Endothelial cell of hepatic sinusoid (primary cell): ENCODE data around the gene CR2.
"Not testable (repeated sequence)": the region's sequence is repeated elsewhere in the genome, so short reads cannot be mapped to it uniquely, and the experiment has no call there.

Experiments used
- in situ Hi-C: cut with HindIII; loops from 2 replicates; pipeline ENCODE4 v1.10.0; 2017; ENCODE audit warnings: low sequenced_read_pairs

CR2 gene

DNA sequence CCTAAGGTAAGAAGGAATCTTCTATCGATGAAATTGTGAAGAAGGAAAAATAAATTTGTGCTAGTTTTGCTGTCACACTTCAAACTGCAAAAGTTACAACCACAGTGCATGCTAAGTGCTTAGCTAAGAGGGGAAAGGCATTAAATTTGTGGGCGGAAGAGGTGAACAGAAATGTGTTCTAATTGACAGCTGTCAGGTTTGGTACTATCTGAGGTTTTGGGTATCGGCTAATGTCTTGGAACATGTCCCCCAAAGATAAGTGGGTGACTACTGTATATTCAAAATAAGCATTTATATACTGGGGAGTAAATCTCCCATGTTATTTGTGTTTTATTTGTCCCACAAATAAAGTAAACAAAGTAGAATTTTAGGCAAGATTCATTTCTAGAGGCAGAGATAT is 49.8 kb downstream of the CR2 start:
- in situ Hi-C loops = no loop called here

DNA sequence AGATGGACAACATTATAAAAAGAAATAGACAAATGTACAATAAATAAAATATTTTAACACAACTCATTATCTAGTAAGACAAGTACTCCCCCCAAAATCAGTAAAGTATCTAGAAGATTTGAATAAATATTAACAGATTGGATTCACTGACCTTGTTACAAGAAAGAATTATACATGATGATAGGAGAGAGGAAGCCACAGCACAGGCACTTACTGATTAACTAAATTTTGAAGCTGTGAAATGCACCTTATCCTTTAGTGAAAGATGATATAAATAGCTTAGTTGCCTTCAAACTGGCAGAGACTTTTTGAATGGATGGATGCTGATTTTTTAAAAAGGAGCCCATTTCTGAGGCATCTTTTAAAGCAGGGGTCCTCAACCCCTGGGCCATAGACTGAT is 50.3 kb downstream of the CR2 start:
- in situ Hi-C loops = no loop called here

DNA sequence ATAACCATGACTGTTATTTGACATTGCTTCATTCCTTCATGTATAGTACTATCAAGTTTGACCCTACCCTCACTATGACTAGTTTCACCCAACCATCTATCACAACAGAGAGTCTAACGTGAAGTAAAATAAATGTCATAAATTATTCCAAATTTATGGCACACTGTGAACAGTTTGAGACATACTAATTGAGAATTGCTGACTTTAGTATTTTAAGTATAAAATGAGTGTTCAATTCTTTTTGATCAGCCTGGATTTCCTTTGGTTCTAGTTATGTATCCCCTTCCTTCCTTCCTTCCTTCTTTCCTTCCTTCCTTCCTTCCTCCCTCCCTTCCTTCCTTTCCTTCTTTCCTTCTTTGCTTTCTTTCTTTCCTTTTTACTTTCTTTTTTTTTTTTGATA is 56.3 kb downstream of the CR2 start:
- in situ Hi-C loops = no loop called here

DNA sequence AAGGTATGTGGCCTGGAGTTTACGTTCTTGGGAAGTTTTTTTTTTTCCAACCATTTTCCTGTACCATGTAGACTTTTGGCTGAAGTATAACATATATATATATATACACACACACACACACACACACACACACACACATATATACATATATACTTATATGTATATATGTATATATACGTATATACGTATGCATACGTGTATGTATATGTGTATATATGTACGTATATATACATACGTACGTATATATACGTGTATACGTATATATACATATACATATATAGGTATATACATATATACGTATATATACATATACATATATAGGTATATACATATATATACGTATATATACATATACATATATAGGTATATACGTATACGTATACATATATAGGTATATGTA is 60.8 kb downstream of the CR2 start:
- in situ Hi-C loops = no loop called here

DNA sequence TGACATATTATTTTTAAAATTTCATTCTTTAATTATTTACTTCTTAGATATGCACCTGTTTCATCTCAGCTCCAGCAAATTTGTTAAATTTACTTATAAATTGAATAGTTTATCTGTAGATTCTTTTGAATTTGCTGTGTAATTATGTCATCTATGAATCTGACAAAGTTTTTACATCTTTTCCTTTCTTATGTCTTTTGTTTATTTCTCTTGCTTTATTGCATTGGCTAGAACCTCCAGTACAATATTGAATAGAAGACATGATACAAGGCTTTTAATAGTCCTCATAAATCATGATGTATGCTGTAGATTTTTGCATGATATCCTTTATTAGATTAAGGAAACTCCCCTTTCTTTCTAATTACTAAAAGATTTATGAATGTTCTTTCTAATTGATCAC is 62.6 kb downstream of the CR2 start:
- in situ Hi-C loops = no loop called here

DNA sequence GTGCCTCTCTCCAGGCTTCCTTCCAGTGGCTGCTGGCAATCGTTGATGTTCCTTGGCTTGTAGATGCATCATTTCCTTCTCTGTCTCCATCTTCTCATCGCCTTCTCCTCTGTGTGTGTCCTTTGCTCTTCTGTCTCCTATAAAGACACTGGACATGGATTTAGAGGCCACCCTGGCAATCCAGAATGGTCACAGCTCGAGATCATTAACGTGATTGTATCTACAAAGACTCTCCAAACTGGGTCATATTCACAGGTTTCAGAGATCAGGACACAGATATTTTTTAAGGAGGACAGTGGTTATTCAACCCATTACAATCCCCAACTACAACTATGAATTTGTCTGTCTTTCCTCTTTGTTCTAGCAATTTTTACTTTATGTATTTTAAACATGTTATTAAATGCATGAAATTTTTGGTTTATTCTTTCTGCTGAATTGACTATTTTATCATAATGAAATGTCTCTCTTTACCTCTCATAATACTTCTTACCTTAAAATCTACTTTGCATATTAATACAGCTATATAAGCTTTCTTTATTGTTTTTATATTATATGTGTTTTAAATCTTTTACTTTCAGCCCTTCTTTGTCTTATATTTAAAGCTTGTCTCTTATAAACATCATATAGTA is 64.6 kb downstream of the CR2 start:
- in situ Hi-C loops = no loop called here

DNA sequence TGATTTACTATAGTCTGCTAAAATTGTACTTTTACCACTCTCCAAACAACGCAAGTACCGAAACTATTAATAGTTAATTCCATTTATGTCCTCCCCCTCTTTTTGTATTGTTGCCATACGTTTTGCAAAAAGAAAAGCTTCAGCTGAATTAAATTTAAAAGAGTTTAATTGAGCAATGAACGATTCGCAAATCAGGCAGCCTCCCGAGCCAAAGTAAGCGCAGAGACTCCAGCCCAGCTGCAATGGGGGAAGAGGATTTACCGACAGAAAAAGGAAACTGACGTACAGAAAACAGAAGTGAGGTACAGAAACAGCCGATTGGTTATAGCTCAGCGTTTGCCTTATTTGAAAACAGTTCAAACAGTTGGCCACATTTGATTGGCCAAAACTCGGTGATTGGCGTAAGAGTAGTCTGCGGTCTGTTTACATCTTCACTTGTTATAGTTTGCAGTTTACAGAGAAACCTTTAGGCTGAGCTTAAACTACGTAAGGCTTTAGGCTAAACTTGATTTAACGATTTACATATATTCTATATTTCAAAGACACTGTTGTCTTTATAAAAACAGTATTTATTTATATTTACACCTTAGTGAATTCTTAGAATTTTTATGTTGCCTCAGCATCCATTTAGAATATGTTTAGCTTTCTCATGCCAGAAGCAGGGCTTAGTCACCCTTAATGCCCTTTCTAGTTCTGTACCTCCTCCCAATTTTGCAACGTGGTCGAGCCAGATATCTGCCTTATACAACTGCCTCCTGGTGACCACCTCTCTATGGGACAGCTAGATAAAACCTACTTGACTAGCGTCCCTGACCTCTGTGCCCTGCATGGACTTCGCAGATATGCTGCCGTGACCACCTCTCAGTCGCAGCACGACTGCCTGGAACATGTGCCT is 65.6 kb downstream of the CR2 start:
- in situ Hi-C loops = no loop called here

DNA sequence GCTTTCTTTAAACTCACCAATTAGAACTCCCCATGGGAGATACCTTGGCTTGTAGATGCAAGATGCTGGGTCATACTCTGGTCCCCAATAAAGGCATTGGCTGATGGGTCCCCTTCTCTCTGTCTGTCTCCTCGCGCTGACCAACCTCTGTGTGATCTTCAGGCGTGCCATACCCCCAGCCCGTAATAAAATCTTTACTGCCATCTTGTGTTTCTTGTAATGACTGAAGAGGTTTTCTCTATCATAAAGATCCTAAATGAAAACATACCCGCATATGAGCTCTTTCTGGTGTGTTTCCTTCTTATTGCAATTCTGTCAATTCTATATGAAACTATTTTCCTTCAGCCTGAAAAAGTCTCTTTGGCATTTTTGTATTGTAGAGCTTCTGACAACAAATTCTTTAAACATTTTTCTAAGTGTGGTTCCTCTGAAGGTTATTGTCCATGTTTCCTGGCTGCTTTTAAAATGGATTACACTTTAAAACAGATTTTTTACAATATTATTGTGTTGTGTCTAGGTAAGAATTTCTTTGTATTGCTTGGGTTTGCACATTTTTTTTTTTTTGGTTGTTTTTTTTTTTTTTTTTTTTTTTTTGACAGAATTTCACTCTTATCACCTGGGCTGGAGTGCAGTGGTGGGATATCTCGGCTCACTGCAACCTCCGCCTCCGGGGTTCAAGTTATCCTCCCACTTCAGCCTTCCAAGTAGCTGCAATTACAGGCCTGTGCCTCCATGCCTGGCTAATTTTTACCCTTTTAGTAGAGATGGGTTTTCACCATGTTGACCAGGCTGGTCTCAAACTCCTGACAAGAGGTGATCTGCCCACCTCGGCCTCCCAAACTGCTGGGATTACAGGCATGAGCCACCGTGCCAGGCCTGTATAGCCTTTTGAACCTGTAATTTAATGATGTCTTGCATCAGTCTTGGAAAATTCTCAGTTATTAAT is 66.5 kb downstream of the CR2 start:
- in situ Hi-C loops = not testable (repeated sequence)

DNA sequence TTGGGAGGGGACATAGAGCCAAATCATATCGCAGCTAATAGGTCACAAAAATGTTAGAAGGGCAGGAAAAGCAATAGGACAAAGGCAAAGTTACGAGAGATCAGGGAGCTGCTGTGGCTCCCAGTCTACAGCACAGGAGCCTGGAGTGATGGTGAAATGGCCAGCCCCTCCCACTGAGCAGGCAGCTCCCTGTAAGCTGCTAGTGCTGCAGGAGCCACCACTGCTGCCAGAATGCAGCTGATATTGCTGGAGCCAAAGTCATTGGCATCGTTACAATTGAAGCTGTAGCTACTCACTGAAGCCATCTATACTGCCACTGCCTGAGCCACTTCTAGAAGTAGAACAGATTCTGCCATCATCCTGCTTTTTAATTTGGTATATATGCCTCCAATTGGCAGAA is 71.1 kb downstream of the CR2 start:
- in situ Hi-C loops = not testable (repeated sequence)

DNA sequence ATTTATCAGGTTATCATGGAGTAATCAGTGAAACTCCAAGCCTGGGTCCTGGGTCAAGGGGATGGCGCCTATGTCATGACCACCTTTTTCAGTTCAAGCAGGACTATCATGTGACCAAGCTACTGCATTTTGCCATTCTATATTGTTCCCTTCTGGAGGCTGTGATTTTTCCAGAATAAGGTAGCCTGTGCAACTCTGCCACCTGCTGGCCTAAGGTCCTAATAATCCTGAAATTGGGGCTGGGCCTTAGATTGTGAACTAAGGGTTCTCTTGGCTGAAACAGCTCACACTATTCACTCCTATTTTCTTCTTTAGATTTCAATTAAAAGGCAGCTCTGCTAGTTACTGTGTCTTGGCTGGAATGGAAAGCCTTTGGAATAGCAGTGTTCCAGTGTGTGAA is 74.3 kb downstream of the CR2 start:
- in situ Hi-C loops = not testable (repeated sequence)

DNA sequence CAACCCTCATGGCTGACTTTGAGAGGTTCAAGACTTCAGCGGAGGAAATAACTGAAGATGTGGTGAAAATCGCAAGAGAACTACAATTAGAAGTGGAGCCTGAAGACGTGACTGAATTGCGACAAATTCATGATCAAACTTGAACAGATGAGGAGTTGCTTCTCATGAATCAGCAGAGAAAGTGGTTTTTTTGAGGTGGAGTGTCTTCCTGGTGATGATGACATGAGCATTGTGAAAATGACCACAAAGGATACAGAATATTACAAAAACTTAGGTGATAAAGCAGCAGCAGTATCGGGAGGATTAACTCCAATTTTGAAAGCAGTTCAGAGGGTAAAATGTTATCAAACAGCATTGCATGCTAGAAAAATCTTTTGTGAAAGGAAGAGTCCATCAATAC is 82.1 kb downstream of the CR2 start:
- in situ Hi-C loops = not testable (repeated sequence)
